NCI-H146 treated with DMSO at 0.1 percent for 48 hours (cell line): ENCODE measurements around the gene KLF14.
"Not testable (repeated sequence)": the region's sequence is repeated elsewhere in the genome, so short reads cannot be mapped to it uniquely, and the experiment has no call there.

ENCODE experiments used
- DNase-seq: peaks from one replicate; lab custom pipeline; 2025; ENCODE audit not compliant: unreplicated experiment; lab: John Stamatoyannopoulos, UW

The KLF14 gene

GRCh38 chr7:130719541-130719940 is 14.5 kb downstream of the KLF14 start:
- no peak for DNase-seq

- no peak for DNase-seq
These were observed 21.6 kb downstream of the KLF14 start for GRCh38 chr7:130712416-130712815.

DNA sequence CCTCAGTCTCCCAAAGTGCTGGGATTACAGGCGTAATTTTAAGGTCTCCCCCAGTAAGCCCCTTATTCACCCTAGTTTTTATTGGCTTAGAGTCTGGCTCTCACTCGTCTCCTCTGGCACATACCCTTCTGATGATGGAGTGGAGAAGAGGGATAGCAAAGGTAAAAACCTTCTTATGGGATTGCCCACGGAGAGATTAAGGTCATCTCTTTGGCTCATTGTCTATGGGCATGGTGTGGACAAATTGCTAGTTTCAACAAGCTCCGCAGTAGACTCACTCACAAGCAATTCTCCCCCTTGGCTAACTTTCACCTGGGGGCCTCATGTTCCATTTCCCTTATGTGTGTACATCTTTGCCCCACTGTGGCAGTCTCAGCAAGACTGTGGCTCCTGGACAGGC is 25.2 kb downstream of the KLF14 start:
- DNase-seq = no peak

- DNase-seq = no peak
These were observed 26.0 kb downstream of the KLF14 start for GRCh38 chr7:130708001-130708400.

DNA sequence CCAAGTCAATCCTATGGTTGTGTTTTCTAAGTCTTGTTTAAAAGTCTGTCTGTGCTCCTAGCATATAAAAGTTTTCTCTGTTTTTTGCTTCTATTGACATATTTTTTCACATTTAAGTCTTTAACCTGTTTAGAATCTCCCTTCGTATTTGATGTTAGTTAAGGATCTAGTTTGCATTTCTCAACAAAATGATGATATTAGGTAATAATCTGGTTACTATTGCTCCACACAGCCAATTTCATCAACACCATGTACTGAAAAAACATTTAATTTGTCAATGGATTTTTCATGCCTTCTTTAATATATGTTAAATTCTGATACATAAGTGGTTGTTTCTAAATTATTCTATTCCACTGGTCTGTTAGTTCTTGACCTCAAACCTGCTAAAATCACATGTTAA is 30.2 kb downstream of the KLF14 start:
- no peak for DNase-seq

DNA sequence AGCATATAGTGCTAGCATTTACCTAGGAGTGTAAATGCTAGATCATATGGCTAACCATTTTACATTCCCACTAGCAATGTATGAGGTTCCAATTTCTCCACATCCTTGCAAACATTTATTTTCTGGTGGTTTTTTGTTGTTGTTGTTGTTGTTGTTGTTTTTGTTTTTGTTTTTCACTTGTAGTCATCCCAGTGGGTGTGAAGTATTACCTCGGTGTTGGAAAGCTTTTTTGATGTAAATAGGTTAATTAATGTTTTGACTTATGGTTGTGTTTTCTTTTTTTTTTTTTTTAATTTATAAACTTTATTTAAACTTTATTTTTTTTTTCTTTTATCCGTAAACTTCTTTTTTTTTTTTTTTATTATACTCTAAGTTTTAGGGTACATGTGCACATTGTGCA is 32.4 kb downstream of the KLF14 start:
- no peak for DNase-seq

- no peak for DNase-seq
These were observed 33.2 kb downstream of the KLF14 start for GRCh38 chr7:130700760-130701159.

- no peak for DNase-seq
These were observed 34.3 kb downstream of the KLF14 start for GRCh38 chr7:130699686-130700085.

- DNase-seq = no peak
These were observed 36.2 kb downstream of the KLF14 start for GRCh38 chr7:130697820-130698219.

DNA sequence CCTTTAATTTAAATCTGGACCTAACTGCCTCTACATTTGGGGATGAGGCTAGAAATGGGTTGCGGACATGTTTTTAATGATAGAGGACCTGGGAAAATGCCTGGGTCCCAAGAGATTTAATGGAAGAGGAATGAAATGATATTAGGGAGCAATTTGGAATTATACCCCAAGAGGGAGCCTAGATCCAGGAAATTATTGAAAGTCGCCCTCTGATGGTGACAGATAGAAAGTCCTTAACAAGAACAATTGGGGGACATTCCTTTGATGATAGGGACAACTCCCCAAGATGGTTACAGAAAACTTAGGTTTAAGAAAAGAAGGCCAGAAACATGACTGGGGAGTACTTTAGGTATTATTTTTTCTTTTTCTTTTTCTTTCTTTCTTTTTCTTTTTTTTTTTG is 38.2 kb downstream of the KLF14 start:
- peak; percentile 4 for DNase-seq

DNA sequence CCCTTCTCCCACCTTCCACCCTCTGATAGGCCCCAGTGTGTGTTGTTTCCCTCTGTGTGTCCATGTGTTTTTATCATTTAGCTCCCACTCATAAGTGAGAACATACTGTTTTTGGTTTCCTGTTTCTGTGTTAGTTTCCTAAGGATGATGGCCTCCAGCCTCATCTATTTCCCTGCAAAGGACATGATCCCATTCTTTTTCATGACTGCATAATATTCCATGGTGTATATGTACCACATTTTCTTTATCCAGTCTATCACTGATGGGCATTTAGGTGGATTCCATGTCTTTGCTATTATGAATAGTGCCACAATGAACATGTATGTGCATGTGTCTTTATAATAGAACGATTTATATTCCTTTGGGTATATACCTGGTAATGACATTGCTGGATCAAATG is 41.6 kb downstream of the KLF14 start:
- DNase-seq = not testable (repeated sequence)

DNA sequence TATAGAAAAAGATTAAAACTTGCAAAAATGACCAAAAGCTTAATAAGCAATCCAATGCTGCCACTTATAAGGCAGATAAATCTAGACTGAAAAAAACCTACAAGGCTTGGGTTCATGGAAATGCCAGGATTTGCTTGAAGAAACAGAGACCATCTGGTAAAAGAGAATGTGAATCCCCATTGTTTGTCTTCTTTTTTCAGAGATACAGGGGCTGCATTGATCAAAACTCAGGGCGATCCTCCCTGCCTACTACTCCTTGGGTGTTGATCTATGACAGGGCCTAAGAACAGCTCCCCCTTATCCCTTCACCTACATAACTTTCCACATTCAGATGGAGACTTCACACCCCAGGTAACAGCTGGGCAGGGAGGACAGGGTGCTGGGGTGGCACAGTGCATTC is 44.3 kb downstream of the KLF14 start:
- no peak for DNase-seq

DNA sequence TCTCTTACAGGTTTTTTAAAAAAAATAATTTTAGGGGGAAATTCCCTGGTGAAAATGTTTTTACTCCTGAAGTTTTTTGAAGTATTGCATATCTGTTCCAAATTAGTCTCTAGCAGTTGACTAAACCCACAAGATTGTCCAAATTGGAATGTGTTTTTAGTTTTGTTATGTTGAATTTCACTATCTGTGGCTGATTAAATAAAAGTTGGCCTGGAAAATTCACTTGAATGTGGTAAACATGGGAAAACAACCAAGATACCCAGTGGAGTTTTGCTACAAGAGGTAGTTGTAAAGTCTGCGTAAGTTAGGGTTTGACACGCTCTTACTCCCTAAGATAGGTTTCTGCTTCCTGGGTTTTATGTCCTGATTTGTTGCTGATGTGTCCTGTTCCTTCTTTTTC is 51.0 kb downstream of the KLF14 start:
- no peak for DNase-seq
